Stimulated activated naive CD8-positive, alpha-beta T cell treated with anti-CD3 and anti-CD28 coated beads, Interleukin-15, amount 100 ng/mL, for 72 hours (primary cell): ENCODE results near the gene SLC28A1.

Experiments used
- ATAC-seq: fragments of 150-1000 bp; cut with Tn5 transposase; 2 replicates; pipeline ENCODE4 v1.10.0; 2021; ENCODE audit warnings: mild to moderate bottlenecking, moderate library complexity
- DNase-seq, 2 donors: peaks; one replicate each; pipeline ENCODE4 v3.0.0; 2021 to 2022
- H3K27ac Mint-ChIP-seq, 2 donors: one replicate each; pipeline ENCODE4 v1.8.0; 2022; ENCODE audit warnings: mild to moderate bottlenecking in 2 of 2, mixed read lengths in 2 of 2, moderate library complexity in 2 of 2
- H3K27me3 Mint-ChIP-seq: one replicate; pipeline ENCODE4 v1.8.0; 2022; ENCODE audit warnings: mixed read lengths
- H3K4me1 Mint-ChIP-seq: one replicate; pipeline ENCODE4 v1.8.0; 2022; ENCODE audit warnings: mild to moderate bottlenecking, mixed read lengths
- H3K4me3 Mint-ChIP-seq, 2 donors: one replicate each; pipeline ENCODE4 v1.8.0; 2022; ENCODE audit warnings: mild to moderate bottlenecking in 2 of 2, mixed read lengths in 2 of 2, moderate library complexity in 1 of 2
- H3K9me3 Mint-ChIP-seq, 2 donors: one replicate each; pipeline ENCODE4 v1.8.0; 2022; ENCODE audit warnings: mixed read lengths in 2 of 2

SLC28A1 gene

GRCh38 chr15:84991014-84991712 lies 106.7 kb downstream of the SLC28A1 start:
- no peak for ATAC-seq

GRCh38 chr15:84992157-84992944 lies 107.9 kb downstream of the SLC28A1 start:
- DNase-seq: peak; percentile 19 to 53
- H3K27ac Mint-ChIP-seq: peak overlapping the region in 1 of 2 donors; percentile 36
- peak; percentile 96 for ATAC-seq
- H3K9me3 Mint-ChIP-seq: no peaks in the 10 kb centered on the region
- no peaks in the 10 kb centered on the region for H3K27me3 Mint-ChIP-seq
- peak overlapping the region; percentile 8 to 59 for H3K4me3 Mint-ChIP-seq
- peaks cover 49% of the 10 kb centered on the region for H3K4me1 Mint-ChIP-seq

More at GRCh38 chr15:84991014-84991712, 106.7 kb downstream of the SLC28A1 start:
- no peaks in the 10 kb centered on the region for H3K9me3 Mint-ChIP-seq
- H3K4me1 Mint-ChIP-seq: peaks cover 49% of the 10 kb centered on the region
- H3K27me3 Mint-ChIP-seq: no peaks in the 10 kb centered on the region
- H3K4me3 Mint-ChIP-seq: peak overlapping the region in 1 of 2 donors; percentile 13
- DNase-seq: no peak
- H3K27ac Mint-ChIP-seq: no peak overlapping the region
